HEK293 (cell line): Measurements from ENCODE around the gene ASXL1.
A peak's percentile ranks its signal among the peaks of the same experiment; 100 is the strongest.

Source experiments
- CTCF ChIA-PET: fragments of 350-600 bp; formaldehyde crosslinking; extraction: SDS; loops from one replicate; lab custom pipeline; 2021; ENCODE audit warnings: antibody characterized with exemption; lab: Yijun Ruan, JAX
- POLR2A ChIA-PET: fragments of 300-600 bp; formaldehyde crosslinking; extraction: SDS; loops from one replicate; lab custom pipeline; 2020; ENCODE audit warnings: antibody characterized with exemption, inconsistent platforms; lab: Yijun Ruan, JAX
- H3K27ac ChIP-seq: fragments of 200-500 bp; sonication (Bioruptor generic); 2 replicates; pipeline ENCODE4 v1.5.1; 2014; ENCODE audit warnings: low read depth, low read length, control low read depth, inconsistent platforms; ENCODE audit errors: extremely low read depth
- H3K36me3 ChIP-seq, 2 experiments: fragments of 200-500 bp in 1 of 2; sonication (Bioruptor generic) in 1 of 2; 1 replicate in 1 of 2; 2 replicates in 1 of 2; pipeline ENCODE4 v1.5.1; 2014 to 2017; ENCODE audit warnings: inconsistent platforms in 2 of 2, low read length in 2 of 2; ENCODE audit not compliant: control insufficient read depth in 2 of 2, insufficient read depth in 1 of 2
- H3K4me1 ChIP-seq: fragments of 200-500 bp; sonication (Bioruptor generic); 2 replicates; pipeline ENCODE4 v1.5.1; 2014; ENCODE audit warnings: mild to moderate bottlenecking, low read length, inconsistent platforms; ENCODE audit not compliant: control insufficient read depth, insufficient read depth
- H3K4me3 ChIP-seq: 2 replicates; pipeline ENCODE4 v1.5.1; 2011; ENCODE audit warnings: low read depth, mild to moderate bottlenecking, control low read depth, low read length, moderate library complexity
- H3K9me3 ChIP-seq: fragments of 200-500 bp; sonication (Bioruptor generic); 2 replicates; pipeline ENCODE4 v1.5.1; 2014; ENCODE audit warnings: low read depth, low read length, inconsistent platforms; ENCODE audit not compliant: control insufficient read depth, insufficient read depth
- KLF1 ChIP-seq: fragments of 450-650 bp; formaldehyde crosslinking; IDR thresholded peaks from 2 replicates; pipeline ENCODE4 v1.5.1; 2016; ENCODE audit warnings: missing biosample characterization, missing genetic modification characterization
- SETDB1 ChIP-seq: IDR thresholded peaks from one replicate; pipeline ENCODE4 v1.6.1; 2017; ENCODE audit warnings: mild to moderate bottlenecking, low read length, moderate library complexity, mixed read lengths; ENCODE audit not compliant: insufficient read length
- TRIM28 ChIP-seq: IDR thresholded peaks from 2 replicates; pipeline ENCODE4 v1.6.1; 2011; ENCODE audit warnings: low read length, control low read depth, borderline replicate concordance
- YY1 ChIP-seq: fragments of 450-650 bp; formaldehyde crosslinking; IDR thresholded peaks from 2 replicates; pipeline ENCODE4 v1.5.1; 2018; ENCODE audit warnings: missing biosample characterization, missing genetic modification characterization
- ZBTB17 ChIP-seq: fragments of 450-650 bp; formaldehyde crosslinking; IDR thresholded peaks from 2 replicates; pipeline ENCODE4 v1.5.1; 2016; ENCODE audit warnings: missing biosample characterization, missing genetic modification characterization
- ZBTB21 ChIP-seq: fragments of 450-650 bp; formaldehyde crosslinking; IDR thresholded peaks from 2 replicates; pipeline ENCODE4 v1.5.1; 2017; ENCODE audit warnings: missing biosample characterization, missing genetic modification characterization
- ZNF140 ChIP-seq: fragments of 450-650 bp; formaldehyde crosslinking; IDR thresholded peaks from 2 replicates; pipeline ENCODE4 v1.5.1; 2016; ENCODE audit warnings: missing biosample characterization, missing genetic modification characterization
- ZNF157 ChIP-seq: fragments of 450-650 bp; formaldehyde crosslinking; IDR thresholded peaks from 2 replicates; pipeline ENCODE4 v1.5.1; 2016; ENCODE audit warnings: missing biosample characterization, missing genetic modification characterization
- ZNF311 ChIP-seq: fragments of 450-650 bp; formaldehyde crosslinking; IDR thresholded peaks from 2 replicates; pipeline ENCODE4 v1.5.1; 2017; ENCODE audit warnings: missing biosample characterization, missing genetic modification characterization, borderline replicate concordance
- ZNF416 ChIP-seq: fragments of 450-650 bp; formaldehyde crosslinking; IDR thresholded peaks from 2 replicates; pipeline ENCODE4 v1.5.1; 2016; ENCODE audit warnings: missing biosample characterization, missing genetic modification characterization
- ZNF426 ChIP-seq: fragments of 450-650 bp; formaldehyde crosslinking; IDR thresholded peaks from 2 replicates; pipeline ENCODE4 v1.5.1; 2017; ENCODE audit warnings: missing biosample characterization, missing genetic modification characterization, mild to moderate bottlenecking, inconsistent platforms, moderate library complexity
- ZNF561 ChIP-seq: fragments of 450-650 bp; IDR thresholded peaks from 2 replicates; pipeline ENCODE4 v1.5.1; 2018; ENCODE audit warnings: missing biosample characterization, missing genetic modification characterization, borderline replicate concordance
- ZNF670 ChIP-seq: fragments of 450-650 bp; formaldehyde crosslinking; IDR thresholded peaks from 2 replicates; pipeline ENCODE4 v1.5.1; 2016; ENCODE audit warnings: missing biosample characterization, missing genetic modification characterization, low read depth
- ZNF785 ChIP-seq: fragments of 450-650 bp; formaldehyde crosslinking; IDR thresholded peaks from 2 replicates; pipeline ENCODE4 v1.5.1; 2016; ENCODE audit warnings: missing biosample characterization, missing genetic modification characterization
- ZNF843 ChIP-seq: fragments of 450-650 bp; formaldehyde crosslinking; IDR thresholded peaks from 2 replicates; pipeline ENCODE4 v1.5.1; 2016; ENCODE audit warnings: missing biosample characterization, missing genetic modification characterization
- TF ChIP-seq, protein P1 (sequence below): fragments of 450-650 bp; formaldehyde crosslinking; IDR thresholded peaks from 2 replicates; pipeline ENCODE4 v1.5.1; 2016; ENCODE audit warnings: missing biosample characterization, missing genetic modification characterization, borderline replicate concordance
- TF ChIP-seq, protein P2 (sequence below): fragments of 450-650 bp; formaldehyde crosslinking; IDR thresholded peaks from 2 replicates; pipeline ENCODE4 v1.5.1; 2016; ENCODE audit warnings: missing biosample characterization, missing genetic modification characterization

Gene ASXL1

DNA sequence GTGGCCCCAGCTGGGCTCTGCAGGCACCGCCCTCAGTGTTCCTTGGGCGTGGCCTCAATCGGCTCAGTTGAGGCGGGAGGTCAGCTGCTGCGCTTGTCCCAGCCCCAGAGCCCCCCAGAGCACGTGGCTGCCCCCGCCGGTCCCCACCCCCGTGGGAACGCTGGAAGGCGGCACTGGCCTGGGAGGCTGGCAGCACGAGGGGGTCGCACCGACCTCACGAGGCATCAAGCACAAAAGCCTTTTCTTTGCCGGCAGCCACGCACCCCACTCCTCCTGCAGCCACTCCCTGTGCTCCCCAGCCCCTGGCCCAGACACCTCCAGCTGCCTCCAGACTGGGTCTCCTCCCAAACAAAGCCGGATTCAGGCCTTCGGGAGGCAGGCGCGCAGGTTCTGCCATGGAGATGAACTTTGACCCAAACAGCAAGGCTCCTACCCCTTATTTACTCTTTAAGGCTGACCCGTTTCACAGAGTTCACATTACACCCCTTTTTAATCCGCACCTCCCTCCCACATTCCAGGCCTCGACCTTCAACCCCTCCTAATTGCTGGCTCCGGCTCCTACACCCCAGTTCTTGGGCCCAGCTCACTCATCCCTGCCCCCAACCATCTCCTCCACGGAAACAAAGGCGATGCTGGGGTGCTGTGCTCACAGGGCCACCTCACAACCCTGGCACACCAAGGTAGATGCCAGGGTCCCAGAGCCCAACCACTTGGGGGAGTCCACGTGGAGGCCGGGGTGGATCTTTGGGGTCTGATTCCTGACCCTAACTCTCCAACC lies 115.3 kb downstream of the ASXL1 start:
- TF ChIP-seq, protein P1, sequence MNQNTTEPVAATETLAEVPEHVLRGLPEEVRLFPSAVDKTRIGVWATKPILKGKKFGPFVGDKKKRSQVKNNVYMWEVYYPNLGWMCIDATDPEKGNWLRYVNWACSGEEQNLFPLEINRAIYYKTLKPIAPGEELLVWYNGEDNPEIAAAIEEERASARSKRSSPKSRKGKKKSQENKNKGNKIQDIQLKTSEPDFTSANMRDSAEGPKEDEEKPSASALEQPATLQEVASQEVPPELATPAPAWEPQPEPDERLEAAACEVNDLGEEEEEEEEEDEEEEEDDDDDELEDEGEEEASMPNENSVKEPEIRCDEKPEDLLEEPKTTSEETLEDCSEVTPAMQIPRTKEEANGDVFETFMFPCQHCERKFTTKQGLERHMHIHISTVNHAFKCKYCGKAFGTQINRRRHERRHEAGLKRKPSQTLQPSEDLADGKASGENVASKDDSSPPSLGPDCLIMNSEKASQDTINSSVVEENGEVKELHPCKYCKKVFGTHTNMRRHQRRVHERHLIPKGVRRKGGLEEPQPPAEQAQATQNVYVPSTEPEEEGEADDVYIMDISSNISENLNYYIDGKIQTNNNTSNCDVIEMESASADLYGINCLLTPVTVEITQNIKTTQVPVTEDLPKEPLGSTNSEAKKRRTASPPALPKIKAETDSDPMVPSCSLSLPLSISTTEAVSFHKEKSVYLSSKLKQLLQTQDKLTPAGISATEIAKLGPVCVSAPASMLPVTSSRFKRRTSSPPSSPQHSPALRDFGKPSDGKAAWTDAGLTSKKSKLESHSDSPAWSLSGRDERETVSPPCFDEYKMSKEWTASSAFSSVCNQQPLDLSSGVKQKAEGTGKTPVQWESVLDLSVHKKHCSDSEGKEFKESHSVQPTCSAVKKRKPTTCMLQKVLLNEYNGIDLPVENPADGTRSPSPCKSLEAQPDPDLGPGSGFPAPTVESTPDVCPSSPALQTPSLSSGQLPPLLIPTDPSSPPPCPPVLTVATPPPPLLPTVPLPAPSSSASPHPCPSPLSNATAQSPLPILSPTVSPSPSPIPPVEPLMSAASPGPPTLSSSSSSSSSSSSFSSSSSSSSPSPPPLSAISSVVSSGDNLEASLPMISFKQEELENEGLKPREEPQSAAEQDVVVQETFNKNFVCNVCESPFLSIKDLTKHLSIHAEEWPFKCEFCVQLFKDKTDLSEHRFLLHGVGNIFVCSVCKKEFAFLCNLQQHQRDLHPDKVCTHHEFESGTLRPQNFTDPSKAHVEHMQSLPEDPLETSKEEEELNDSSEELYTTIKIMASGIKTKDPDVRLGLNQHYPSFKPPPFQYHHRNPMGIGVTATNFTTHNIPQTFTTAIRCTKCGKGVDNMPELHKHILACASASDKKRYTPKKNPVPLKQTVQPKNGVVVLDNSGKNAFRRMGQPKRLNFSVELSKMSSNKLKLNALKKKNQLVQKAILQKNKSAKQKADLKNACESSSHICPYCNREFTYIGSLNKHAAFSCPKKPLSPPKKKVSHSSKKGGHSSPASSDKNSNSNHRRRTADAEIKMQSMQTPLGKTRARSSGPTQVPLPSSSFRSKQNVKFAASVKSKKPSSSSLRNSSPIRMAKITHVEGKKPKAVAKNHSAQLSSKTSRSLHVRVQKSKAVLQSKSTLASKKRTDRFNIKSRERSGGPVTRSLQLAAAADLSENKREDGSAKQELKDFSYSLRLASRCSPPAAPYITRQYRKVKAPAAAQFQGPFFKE, result no peak
- no peak for TF ChIP-seq ZNF670 (tag by site-specific recombination)
- TF ChIP-seq ZNF140 (tag by site-specific recombination), result no peak
- TF ChIP-seq ZNF311 (tag by site-specific recombination), result no peak
- TF ChIP-seq TRIM28, result no peak
- TF ChIP-seq ZNF843 (tag by site-specific recombination), result no peak
- TF ChIP-seq ZNF561 (tag by site-specific recombination), result no peak
- no peak for TF ChIP-seq SETDB1
- TF ChIP-seq KLF1 (tag by site-specific recombination), result no peak
- no peak for TF ChIP-seq YY1
- no peak for TF ChIP-seq ZNF426 (tag by site-specific recombination)
- no peak for TF ChIP-seq ZBTB17
- no peak for TF ChIP-seq ZBTB21 (tag by site-specific recombination)
- TF ChIP-seq, protein P2, sequence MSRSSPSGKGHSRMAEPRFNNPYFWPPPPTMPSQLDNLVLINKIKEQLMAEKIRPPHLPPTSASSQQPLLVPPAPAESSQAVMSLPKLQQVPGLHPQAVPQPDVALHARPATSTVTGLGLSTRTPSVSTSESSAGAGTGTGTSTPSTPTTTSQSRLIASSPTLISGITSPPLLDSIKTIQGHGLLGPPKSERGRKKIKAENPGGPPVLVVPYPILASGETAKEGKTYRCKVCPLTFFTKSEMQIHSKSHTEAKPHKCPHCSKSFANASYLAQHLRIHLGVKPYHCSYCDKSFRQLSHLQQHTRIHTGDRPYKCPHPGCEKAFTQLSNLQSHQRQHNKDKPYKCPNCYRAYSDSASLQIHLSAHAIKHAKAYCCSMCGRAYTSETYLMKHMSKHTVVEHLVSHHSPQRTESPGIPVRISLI (tag by site-specific recombination), result no peak
- no peak for TF ChIP-seq ZNF416 (tag by site-specific recombination)
- TF ChIP-seq, all 188 proteins: peak for 0
- H3K27ac ChIP-seq, result no peak overlapping the region
- ChIA-PET POLR2A (no interaction called here), CTCF (interaction anchor here (0.7 to 2.4 kb wide), 2 partner anchors 63 to 179 kb away, joined by 5 to 6 read pairs; no protein-coding TSS in a partner anchor)
- H3K9me3 ChIP-seq, result no peaks in the 10 kb centered on the region
- peaks cover 0 to 24% of the 10 kb centered on the region in 2 experiments; a peak in 1 of 3 replicates for H3K36me3 ChIP-seq
- H3K4me1 ChIP-seq, result peaks cover 11% of the 10 kb centered on the region
- no peak overlapping the region for H3K4me3 ChIP-seq

DNA sequence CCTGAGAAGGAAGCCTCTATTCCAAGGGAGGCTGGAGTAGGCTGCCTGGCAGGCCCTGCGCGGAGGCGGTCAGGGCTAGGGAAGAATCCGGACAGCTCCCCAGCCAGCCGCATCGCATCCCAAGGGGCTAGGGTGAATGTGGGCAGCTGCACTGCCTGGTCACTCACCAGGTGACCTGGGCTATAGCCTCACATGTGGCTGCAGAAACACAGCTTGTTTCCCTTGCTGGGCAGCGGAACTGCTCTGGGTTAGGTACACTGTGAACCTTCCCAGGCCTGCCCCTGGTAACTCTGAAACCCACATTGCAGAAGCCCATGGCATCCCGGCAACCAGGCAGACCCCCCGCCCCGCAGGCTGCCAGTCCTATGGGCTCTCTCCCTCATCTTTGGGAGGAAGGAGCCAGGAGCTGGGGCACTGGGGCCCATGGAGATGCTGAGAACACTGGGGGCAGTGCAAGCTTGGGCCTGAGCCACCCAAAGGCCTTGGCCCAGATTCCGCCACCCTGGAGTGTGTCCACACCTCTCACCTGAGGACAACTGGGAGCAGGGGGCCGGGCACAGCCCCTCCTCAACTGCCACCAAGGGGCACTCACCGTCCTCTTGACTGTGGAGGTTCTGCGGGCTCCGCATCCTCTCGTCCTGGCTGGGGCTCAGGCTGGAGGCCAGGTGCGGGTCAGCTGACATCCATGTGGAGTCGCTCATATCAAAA lies 116.0 kb downstream of the ASXL1 start:
- Histone ChIP-seq H3K4me3 (no peak overlapping the region), H3K36me3 (peaks cover 0 to 24% of the 10 kb centered on the region in 2 experiments; a peak in 1 of 3 replicates), H3K27ac (no peak overlapping the region), H3K4me1 (peaks cover 11% of the 10 kb centered on the region), H3K9me3 (no peaks in the 10 kb centered on the region)
- ChIA-PET POLR2A (no interaction called here), CTCF (interaction anchor here (0.6 to 0.7 kb wide), 2 partner anchors 9 to 26 kb away, joined by 3 read pairs; no protein-coding TSS in a partner anchor)
- TF ChIP-seq ZNF785 (tag by site-specific recombination), result no peak
- TF ChIP-seq ZNF157 (tag by site-specific recombination), result peak; percentile 68
